Panc1 (cell line): ENCODE results near the gene SHC1.

Experiments
- POLR2AphosphoS5 ChIP-seq: IDR thresholded peaks from 2 replicates; pipeline ENCODE4 v1.6.1; 2012; ENCODE audit warnings: mild to moderate bottlenecking, low read depth, low read length, moderate library complexity
- SIN3A ChIP-seq: IDR thresholded peaks from 2 replicates; pipeline ENCODE4 v1.6.1; 2012; ENCODE audit warnings: low read depth, mild to moderate bottlenecking, low read length, moderate library complexity, borderline replicate concordance; ENCODE audit not compliant: insufficient read depth
- TCF7L2 ChIP-seq: IDR thresholded peaks from 2 replicates; pipeline ENCODE4 v1.6.1; 2011; ENCODE audit warnings: mild to moderate bottlenecking, low read depth, low read length, inconsistent platforms
- TF ChIP-seq, protein P1 (sequence below): fragments of 450-650 bp; IDR thresholded peaks from 2 replicates; pipeline ENCODE4 v1.5.1; 2017; ENCODE audit warnings: mild to moderate bottlenecking
- TF ChIP-seq, protein P2 (sequence below), 2 experiments: IDR thresholded peaks; 2 replicates each; pipeline ENCODE4 v1.6.1; 2011 to 2012; ENCODE audit warnings: low read depth in 2 of 2, control low read depth in 1 of 2, low read length in 1 of 2, mild to moderate bottlenecking in 1 of 2, moderate library complexity in 1 of 2; ENCODE audit not compliant: insufficient read depth in 1 of 2

DNA sequence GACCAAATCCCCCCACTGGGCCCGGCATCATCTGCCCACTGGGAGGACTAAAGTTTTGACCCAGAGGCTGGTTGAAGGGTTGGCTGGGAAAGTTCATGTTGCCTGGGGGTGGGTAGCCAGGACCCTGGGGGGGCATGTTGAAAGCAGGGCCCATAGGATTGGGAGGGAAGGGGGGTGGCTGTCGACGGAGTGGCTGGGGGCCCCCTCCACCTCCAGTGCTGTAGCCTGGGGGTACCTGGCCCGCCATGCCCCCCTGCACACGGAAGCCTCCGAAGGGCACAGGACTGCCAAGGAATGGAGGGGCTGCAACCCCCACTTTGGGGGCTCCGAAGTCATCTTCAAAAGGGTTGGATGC is 11.1 kb downstream of the SHC1 start:
- TF ChIP-seq, protein P1, sequence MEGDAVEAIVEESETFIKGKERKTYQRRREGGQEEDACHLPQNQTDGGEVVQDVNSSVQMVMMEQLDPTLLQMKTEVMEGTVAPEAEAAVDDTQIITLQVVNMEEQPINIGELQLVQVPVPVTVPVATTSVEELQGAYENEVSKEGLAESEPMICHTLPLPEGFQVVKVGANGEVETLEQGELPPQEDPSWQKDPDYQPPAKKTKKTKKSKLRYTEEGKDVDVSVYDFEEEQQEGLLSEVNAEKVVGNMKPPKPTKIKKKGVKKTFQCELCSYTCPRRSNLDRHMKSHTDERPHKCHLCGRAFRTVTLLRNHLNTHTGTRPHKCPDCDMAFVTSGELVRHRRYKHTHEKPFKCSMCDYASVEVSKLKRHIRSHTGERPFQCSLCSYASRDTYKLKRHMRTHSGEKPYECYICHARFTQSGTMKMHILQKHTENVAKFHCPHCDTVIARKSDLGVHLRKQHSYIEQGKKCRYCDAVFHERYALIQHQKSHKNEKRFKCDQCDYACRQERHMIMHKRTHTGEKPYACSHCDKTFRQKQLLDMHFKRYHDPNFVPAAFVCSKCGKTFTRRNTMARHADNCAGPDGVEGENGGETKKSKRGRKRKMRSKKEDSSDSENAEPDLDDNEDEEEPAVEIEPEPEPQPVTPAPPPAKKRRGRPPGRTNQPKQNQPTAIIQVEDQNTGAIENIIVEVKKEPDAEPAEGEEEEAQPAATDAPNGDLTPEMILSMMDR, result no peak
- TF ChIP-seq, protein P2, sequence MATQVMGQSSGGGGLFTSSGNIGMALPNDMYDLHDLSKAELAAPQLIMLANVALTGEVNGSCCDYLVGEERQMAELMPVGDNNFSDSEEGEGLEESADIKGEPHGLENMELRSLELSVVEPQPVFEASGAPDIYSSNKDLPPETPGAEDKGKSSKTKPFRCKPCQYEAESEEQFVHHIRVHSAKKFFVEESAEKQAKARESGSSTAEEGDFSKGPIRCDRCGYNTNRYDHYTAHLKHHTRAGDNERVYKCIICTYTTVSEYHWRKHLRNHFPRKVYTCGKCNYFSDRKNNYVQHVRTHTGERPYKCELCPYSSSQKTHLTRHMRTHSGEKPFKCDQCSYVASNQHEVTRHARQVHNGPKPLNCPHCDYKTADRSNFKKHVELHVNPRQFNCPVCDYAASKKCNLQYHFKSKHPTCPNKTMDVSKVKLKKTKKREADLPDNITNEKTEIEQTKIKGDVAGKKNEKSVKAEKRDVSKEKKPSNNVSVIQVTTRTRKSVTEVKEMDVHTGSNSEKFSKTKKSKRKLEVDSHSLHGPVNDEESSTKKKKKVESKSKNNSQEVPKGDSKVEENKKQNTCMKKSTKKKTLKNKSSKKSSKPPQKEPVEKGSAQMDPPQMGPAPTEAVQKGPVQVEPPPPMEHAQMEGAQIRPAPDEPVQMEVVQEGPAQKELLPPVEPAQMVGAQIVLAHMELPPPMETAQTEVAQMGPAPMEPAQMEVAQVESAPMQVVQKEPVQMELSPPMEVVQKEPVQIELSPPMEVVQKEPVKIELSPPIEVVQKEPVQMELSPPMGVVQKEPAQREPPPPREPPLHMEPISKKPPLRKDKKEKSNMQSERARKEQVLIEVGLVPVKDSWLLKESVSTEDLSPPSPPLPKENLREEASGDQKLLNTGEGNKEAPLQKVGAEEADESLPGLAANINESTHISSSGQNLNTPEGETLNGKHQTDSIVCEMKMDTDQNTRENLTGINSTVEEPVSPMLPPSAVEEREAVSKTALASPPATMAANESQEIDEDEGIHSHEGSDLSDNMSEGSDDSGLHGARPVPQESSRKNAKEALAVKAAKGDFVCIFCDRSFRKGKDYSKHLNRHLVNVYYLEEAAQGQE (IDR thresholded peaks at IDR 0.05; ENCODE audit: insufficient read depth in 1 of 2, low read depth in 2 of 2, low read length in 1 of 2), result no peak
- TF ChIP-seq POLR2AphosphoS5 (no peak), TCF7L2 (no peak), SIN3A (no peak)
